CD4-positive, alpha-beta T cell treated with Interleukin-15 for 4 hours (primary cell): ENCODE data around the gene FBXO36.

Source experiments
- DNase-seq: peaks from one replicate; pipeline ENCODE4 v3.0.0-alpha.2; 2020; ENCODE audit warnings: low spot score

FBXO36 gene

GRCh38 chr2:229970406-229970805 lies 48.1 kb downstream of the FBXO36 start:
- no peak for DNase-seq

DNA sequence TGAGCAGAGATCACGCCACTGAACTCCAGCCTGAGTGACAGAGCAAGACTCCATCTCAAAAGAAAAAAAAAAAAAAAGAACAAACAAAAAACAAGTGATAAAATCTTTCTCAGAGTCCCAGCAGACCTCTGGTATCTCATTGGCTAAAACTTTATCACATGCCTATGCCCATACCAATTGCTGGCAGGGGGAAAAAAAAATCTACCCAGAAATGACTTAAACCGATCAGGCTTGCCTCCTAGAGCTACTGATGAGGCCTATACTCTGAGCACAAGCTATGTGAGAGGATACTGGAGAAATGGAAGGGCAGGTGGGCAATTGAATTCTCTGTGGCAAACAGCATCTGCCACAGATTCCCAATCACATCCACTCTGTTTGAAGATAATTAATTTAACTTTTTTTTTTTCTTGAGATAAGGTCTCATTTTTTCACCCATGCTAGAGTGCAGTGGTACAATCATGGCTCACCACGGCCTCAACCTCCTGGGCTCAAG lies 49.0 kb downstream of the FBXO36 start:
- DNase-seq: no peak

DNA sequence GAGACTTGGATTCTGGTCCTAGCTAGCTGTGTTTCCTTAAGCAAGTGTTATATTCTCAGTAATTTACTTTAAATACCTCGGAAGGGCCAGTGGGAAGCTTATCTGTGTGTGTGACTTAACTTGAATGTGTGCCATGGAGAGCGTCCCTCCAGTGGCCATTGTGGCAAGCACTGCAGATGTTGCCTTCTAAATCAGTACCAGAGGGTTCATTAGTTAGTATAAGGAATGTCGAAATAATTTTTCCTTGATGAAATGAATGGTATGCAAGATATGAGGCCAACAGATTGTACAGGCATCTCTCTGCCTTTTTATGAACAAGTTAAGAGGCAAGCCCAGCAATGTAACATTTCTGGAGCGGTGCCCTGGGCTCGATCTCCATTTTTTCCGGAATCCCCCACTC lies 52.0 kb downstream of the FBXO36 start:
- no peak for DNase-seq

GRCh38 chr2:229980431-229981184 lies 58.3 kb downstream of the FBXO36 start:
- no peak for DNase-seq

- DNase-seq: no peak
Measured at GRCh38 chr2:229993236-229993635, 70.9 kb downstream of the FBXO36 start.

DNA sequence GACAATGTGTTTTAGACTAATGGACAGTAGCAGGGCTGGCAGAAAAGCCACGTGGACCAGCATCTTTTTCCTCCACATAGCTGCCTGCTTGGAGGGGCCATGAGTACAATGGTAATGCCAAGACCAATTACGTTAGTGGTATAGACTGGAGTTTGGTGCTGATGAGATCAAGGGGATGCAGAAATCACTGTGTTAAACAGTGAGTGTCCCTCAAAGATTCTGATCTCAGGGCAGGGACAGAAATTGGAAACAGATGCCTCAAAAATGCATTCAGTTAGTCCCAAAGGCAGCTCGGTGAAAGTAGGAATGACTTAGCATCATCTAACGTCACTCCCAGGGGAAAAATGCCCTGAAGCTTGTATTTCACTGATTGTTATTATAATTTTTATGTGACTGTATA lies 74.0 kb downstream of the FBXO36 start:
- no peak for DNase-seq

GRCh38 chr2:229997565-229997964 lies 75.3 kb downstream of the FBXO36 start:
- no peak for DNase-seq

DNA sequence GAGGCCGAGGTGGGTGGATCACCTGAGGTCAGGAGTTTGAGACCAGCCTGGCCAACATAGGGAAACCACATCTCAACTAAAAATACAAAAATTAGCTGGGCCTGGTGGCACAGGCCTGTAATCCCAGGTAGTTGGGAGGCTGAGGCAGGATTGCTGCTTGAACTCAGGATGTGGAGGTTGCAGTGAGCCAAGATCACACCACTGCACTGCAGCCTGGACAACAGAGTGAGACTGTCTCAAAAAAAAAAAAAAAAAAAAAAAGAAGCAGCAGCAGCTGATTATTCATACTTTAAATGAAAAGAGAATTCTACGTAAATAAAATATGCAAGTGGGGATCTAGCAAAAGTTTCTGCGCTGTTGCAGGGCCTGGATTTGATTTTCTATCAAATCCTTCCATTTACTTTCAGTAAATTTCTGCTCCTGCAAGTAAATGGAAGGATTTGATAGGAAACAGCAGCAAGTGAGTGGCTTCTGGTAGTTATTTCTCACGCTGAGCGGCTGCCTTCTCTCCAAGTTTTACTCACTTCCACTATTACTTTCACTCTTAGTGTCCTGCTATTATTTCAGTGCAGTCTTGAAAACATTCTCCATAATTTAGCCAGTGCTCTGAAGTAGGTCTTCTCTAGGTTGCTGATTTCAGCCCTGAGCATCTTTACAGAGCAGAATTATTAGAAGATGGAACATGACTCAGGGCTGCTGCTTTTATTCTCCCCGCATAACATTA lies 78.0 kb downstream of the FBXO36 start:
- no peak for DNase-seq

DNA sequence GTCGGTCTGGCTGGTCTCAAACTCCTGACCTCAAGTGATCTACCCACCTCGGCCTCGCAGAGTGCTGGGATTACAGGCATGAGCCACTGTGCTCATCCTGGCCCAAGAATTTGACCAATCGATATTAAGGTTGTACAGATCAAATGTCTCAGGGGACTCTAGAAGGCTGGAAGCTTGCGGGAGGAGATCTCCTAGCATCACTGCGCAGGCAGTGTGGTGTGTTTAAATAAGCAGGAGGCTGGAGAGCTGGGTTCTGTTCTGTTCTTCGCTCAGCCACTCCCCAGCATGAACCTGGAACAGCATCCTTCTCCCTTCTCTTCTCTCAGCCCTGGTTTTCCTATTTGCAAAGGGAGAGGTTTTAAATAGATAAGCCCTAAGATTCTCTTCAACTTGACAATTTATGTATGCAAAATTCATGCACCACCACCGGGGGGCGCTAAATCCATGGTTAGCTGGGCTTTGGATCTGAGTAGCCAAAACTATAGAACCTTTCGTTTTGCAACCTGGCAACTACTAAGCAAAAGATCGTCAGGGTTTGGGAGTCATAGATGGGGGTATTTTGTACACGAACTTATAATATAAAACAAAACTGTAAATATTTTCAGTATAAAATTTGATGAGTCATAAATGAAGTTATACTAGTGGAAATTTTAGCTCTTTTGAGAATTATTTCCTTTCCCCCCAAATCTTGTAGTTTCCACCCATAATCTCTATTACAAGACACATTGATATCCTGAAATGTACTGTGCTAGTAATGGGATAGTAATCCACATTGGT lies 85.8 kb downstream of the FBXO36 start:
- peak; percentile 72 for DNase-seq

DNA sequence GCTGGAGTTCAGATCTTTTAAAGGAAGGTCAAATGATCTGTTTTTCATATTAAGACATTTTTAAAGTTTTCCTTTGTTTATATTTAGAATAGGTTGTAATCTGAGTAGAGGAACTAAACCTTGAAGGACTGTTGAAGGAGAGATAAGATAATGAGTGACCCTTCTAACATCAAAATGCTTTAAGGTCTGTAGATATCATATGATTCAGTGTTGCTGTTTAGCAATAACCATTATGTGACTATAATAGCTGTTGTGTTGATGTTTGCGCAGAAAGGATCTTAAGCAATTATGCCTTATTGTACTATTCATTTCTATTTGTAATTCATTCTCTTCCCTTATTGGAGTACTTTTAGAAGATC lies 86.4 kb downstream of the FBXO36 start:
- DNase-seq: no peak

- DNase-seq: no peak
Measured at GRCh38 chr2:230010501-230010900, 88.2 kb downstream of the FBXO36 start.

GRCh38 chr2:230011617-230012016 lies 89.3 kb downstream of the FBXO36 start:
- DNase-seq: no peak

DNA sequence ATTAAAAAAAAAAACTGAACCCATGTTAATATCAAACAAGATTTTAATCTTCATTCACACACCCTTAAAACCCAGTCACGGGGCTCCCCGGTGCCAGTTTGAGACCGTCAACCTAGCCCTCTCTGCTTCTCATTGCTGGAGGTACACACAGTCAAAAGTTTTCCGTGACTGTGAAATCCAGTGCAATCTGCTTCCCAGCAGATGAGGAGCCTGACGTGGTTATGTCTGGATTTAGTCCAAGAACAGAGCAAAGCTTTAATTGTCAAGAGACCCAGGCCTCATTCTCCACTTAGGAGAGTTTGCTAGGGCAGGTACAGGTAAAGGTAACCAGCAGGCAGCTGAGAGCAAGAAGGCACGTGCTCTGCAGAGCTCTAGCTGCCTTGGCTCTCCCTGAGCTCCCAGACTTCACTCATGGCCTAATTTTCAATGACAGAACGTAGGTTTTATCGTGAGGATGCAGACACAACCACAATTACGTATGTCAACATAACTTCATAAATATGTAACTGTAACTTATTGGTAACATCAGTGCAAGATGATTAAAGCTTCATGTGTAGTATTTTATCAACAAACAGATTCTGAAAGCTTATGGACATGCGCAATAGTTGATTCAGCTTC lies 90.1 kb downstream of the FBXO36 start:
- no peak for DNase-seq

GRCh38 chr2:230016844-230017243 lies 94.5 kb downstream of the FBXO36 start:
- no peak for DNase-seq

DNA sequence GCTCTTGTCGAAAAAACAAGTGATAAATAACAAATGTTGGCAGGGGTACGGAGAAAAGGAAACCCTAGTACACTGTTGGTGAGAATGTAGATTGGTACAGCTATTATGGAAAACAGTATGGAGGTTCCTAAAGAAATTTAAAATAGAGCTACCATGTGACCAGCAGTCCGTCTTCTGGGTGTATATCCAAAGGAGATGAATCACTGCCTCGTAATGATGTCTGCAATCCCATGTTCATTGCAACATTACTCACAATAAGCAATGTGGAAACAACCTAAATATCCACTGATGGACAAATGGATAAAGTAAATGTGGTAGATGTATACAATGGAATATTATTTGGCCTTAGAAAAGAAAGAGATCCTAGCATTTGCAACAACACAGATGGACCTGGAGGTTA lies 95.8 kb downstream of the FBXO36 start:
- no peak for DNase-seq

GRCh38 chr2:230019742-230020141 lies 97.4 kb downstream of the FBXO36 start:
- no peak for DNase-seq

DNA sequence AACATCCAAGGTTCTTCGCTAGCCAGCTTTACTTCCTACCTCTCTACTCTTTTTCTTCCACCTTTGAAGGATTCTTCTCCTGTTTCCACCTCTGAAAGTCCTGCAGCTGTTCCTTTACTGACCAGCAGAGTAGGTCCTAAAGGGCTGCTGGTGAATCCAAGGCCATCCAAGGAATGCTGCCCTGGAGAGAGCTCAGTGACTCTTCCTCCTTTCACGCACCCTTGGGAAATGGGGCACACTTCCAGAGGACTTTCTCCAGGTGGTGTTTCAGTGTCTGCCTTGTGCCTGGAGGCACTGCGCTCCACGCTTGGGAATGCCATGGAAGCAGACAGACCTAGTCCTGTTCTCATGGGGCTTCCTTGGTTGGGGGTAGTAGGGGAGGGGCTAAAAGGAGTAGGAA lies 101.0 kb downstream of the FBXO36 start:
- no peak for DNase-seq

- DNase-seq: no peak
Measured at GRCh38 chr2:230042195-230042594, 119.9 kb downstream of the FBXO36 start.

GRCh38 chr2:230043025-230043424 lies 120.7 kb downstream of the FBXO36 start:
- no peak for DNase-seq

DNA sequence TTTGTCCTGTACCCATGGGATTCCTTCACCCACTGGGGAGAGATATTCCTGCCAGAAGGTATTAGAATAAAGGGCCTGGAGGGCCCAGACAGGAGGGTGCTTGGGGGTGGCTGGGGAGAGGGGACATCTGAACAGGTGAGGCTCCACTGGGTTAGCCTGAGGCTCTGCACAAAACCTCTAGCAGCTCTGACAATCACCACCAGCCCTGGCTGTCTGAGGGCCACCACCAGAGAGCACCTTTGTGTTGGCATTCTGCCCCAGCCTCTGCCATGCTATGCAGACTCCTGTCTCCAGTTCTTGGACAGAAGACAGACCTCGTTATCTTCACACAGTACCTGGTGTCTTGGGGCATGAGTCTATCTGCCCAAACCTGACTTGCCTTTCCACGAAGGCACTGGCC lies 121.2 kb downstream of the FBXO36 start:
- DNase-seq: no peak

GRCh38 chr2:230046491-230046890 lies 124.2 kb downstream of the FBXO36 start:
- DNase-seq: no peak

- no peak for DNase-seq
Measured at GRCh38 chr2:230048010-230048671, 125.8 kb downstream of the FBXO36 start.
